Measurements from ENCODE around the gene HABP4.

Gene HABP4

DNA sequence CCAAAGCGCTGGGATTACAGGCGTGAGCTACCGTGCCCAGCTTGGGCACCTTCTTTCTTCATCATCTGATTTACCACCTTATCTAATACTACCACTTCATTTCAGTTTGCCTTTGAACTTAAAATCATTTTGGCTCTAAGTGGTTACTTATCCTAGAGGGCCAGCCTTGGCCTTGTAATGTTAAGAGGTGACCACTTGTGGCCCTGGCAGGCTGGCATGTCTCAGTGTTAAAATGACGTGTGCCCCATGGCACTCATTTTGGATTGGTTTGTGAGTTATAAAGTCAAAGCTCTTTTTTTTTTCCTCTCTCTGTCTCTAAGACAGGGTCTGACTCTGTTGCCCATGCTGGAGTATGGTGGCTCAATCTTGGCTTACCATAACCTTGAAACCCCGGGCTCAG is 17.8 kb downstream of the HABP4 start:
- POLR2A ChIA-PET: no interaction called here
- DNase-seq (ENCODE audit: extremely low spot score): no peak
- CTCF ChIA-PET: no interaction called here
- no peak for TF ChIP-seq FOXK2 (IDR thresholded peaks at IDR 0.05)
- TF ChIP-seq PKNOX1 (IDR thresholded peaks at IDR 0.05): no peak
- TF ChIP-seq SUZ12 (IDR thresholded peaks at IDR 0.05): no peak
- no peak for TF ChIP-seq FOXM1 (IDR thresholded peaks at IDR 0.05; ENCODE audit: borderline replicate concordance)
- TF ChIP-seq SP1 (IDR thresholded peaks at IDR 0.05): no peak
- no peak for TF ChIP-seq ZNF384 (IDR thresholded peaks at IDR 0.05)
- TF ChIP-seq CTBP1 (IDR thresholded peaks at IDR 0.05; ENCODE audit: borderline replicate concordance): no peak
- TF ChIP-seq ARNT (IDR thresholded peaks at IDR 0.05): no peak
- TF ChIP-seq BHLHE40 (IDR thresholded peaks at IDR 0.05; ENCODE audit: borderline replicate concordance): no peak
- TF ChIP-seq LEF1 (IDR thresholded peaks at IDR 0.05; ENCODE audit: borderline replicate concordance): no peak
- no peak for TF ChIP-seq HDGF (IDR thresholded peaks at IDR 0.05; ENCODE audit: borderline replicate concordance)
- TF ChIP-seq NFRKB (IDR thresholded peaks at IDR 0.05): no peak
- no peak for TF ChIP-seq ELF4 (IDR thresholded peaks at IDR 0.05)
- TF ChIP-seq L3MBTL2 (conservative IDR thresholded peaks at IDR 0.05): no peak

DNA sequence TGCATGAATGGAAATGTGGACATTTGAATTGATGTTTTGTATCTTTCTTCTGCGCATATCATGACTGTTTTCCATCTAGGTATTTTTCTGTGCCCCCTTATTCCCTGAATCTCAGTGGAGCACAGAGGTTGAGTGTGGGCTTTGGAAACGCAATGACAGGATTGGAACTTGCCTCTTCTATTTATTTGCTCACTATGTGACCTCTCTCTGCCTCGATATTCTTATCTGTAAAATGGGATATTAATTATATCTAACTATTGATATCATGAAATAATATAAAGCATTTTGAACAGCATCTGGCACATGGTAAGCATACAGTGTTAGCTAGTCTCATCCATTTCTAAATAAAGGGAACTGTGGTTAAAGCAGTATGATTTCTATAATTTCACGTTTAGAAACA is 26.0 kb downstream of the HABP4 start:
- CTCF ChIA-PET: no interaction called here
- TF ChIP-seq LEF1 (IDR thresholded peaks at IDR 0.05; ENCODE audit: borderline replicate concordance) (no peak), PKNOX1 (IDR thresholded peaks at IDR 0.05) (no peak), SP1 (IDR thresholded peaks at IDR 0.05) (no peak), HDGF (IDR thresholded peaks at IDR 0.05; ENCODE audit: borderline replicate concordance) (no peak), FOXA1 (IDR thresholded peaks at IDR 0.05) (no peak), ARNT (IDR thresholded peaks at IDR 0.05) (no peak), ELF4 (IDR thresholded peaks at IDR 0.05) (no peak), ZNF384 (IDR thresholded peaks at IDR 0.05) (no peak), NFRKB (IDR thresholded peaks at IDR 0.05) (no peak), FOXK2 (IDR thresholded peaks at IDR 0.05) (no peak), TARDBP (IDR thresholded peaks at IDR 0.05) (no peak), BHLHE40 (IDR thresholded peaks at IDR 0.05; ENCODE audit: borderline replicate concordance) (no peak), SUZ12 (IDR thresholded peaks at IDR 0.05) (no peak), L3MBTL2 (conservative IDR thresholded peaks at IDR 0.05) (no peak), CTBP1 (IDR thresholded peaks at IDR 0.05; ENCODE audit: borderline replicate concordance) (no peak), FOXM1 (IDR thresholded peaks at IDR 0.05; ENCODE audit: borderline replicate concordance) (no peak)
- POLR2A ChIA-PET: no interaction called here
- no peak for DNase-seq (ENCODE audit: extremely low spot score)

DNA sequence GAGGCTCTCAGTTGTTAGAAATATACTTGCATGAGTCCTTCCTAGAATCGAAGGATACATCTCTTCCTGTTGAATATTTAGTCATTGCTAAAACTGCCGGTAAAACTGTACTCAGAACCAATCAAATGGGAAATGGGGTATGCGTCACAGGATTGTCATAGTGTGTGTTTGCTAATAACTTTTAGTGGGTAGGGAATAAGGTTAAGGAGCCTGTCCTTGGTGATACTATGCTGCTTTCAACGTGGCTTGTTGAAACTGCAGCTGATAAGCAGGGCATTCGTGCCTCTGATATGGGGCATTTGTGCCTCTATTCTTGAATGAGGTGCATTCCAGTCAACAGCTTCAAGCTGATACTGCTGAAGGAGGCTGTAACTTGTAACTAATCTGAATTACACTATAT is 26.6 kb downstream of the HABP4 start:
- POLR2A ChIA-PET: no interaction called here
- no peak for DNase-seq (ENCODE audit: extremely low spot score)
- CTCF ChIA-PET: no interaction called here
- no peak for TF ChIP-seq FOXK2 (IDR thresholded peaks at IDR 0.05)
- TF ChIP-seq HDGF (IDR thresholded peaks at IDR 0.05; ENCODE audit: borderline replicate concordance): no peak
- TF ChIP-seq BHLHE40 (IDR thresholded peaks at IDR 0.05; ENCODE audit: borderline replicate concordance): no peak
- TF ChIP-seq ARNT (IDR thresholded peaks at IDR 0.05): no peak
- no peak for TF ChIP-seq FOXM1 (IDR thresholded peaks at IDR 0.05; ENCODE audit: borderline replicate concordance)
- TF ChIP-seq PKNOX1 (IDR thresholded peaks at IDR 0.05): no peak
- no peak for TF ChIP-seq FOXA1 (IDR thresholded peaks at IDR 0.05)
- no peak for TF ChIP-seq ELF4 (IDR thresholded peaks at IDR 0.05)
- TF ChIP-seq ZNF384 (IDR thresholded peaks at IDR 0.05): no peak
- TF ChIP-seq NFRKB (IDR thresholded peaks at IDR 0.05): no peak
- no peak for TF ChIP-seq L3MBTL2 (conservative IDR thresholded peaks at IDR 0.05)
- TF ChIP-seq CTBP1 (IDR thresholded peaks at IDR 0.05; ENCODE audit: borderline replicate concordance): no peak
- no peak for TF ChIP-seq SUZ12 (IDR thresholded peaks at IDR 0.05)
- TF ChIP-seq LEF1 (IDR thresholded peaks at IDR 0.05; ENCODE audit: borderline replicate concordance): no peak
- no peak for TF ChIP-seq TARDBP (IDR thresholded peaks at IDR 0.05)

GRCh38 chr9:96478829-96479371 is 28.9 kb downstream of the HABP4 start:
- TF ChIP-seq FOXA1 (IDR thresholded peaks at IDR 0.05): no peak
- no peak for TF ChIP-seq BHLHE40 (IDR thresholded peaks at IDR 0.05; ENCODE audit: borderline replicate concordance)
- no peak for TF ChIP-seq SP1 (IDR thresholded peaks at IDR 0.05)
- TF ChIP-seq LEF1 (IDR thresholded peaks at IDR 0.05; ENCODE audit: borderline replicate concordance): no peak
- no peak for TF ChIP-seq ELF4 (IDR thresholded peaks at IDR 0.05)
- TF ChIP-seq ZNF384 (IDR thresholded peaks at IDR 0.05): no peak
- no peak for TF ChIP-seq FOXK2 (IDR thresholded peaks at IDR 0.05)
- no peak for TF ChIP-seq HDGF (IDR thresholded peaks at IDR 0.05; ENCODE audit: borderline replicate concordance)
- no peak for TF ChIP-seq SUZ12 (IDR thresholded peaks at IDR 0.05)
- no peak for TF ChIP-seq L3MBTL2 (conservative IDR thresholded peaks at IDR 0.05)
- no peak for TF ChIP-seq NFRKB (IDR thresholded peaks at IDR 0.05)
- no peak for TF ChIP-seq ARNT (IDR thresholded peaks at IDR 0.05)
- TF ChIP-seq CTBP1 (IDR thresholded peaks at IDR 0.05; ENCODE audit: borderline replicate concordance): no peak
- TF ChIP-seq FOXM1 (IDR thresholded peaks at IDR 0.05; ENCODE audit: borderline replicate concordance): no peak
- TF ChIP-seq TARDBP (IDR thresholded peaks at IDR 0.05): no peak
- no peak for TF ChIP-seq PKNOX1 (IDR thresholded peaks at IDR 0.05)
- CTCF ChIA-PET: interaction anchor here (0.7 kb wide), 1 partner anchor 16 kb away, joined by 3 read pairs; no protein-coding TSS in a partner anchor
- POLR2A ChIA-PET: no interaction called here
- DNase-seq (ENCODE audit: extremely low spot score): no peak

GRCh38 chr9:96480736-96481135 is 30.8 kb downstream of the HABP4 start:
- ChIA-PET CTCF (no interaction called here), POLR2A (no interaction called here)
- no peak for TF ChIP-seq SP1 (IDR thresholded peaks at IDR 0.05)
- TF ChIP-seq SUZ12 (IDR thresholded peaks at IDR 0.05): no peak
- no peak for TF ChIP-seq FOXK2 (IDR thresholded peaks at IDR 0.05)
- no peak for TF ChIP-seq ELF4 (IDR thresholded peaks at IDR 0.05)
- no peak for TF ChIP-seq BHLHE40 (IDR thresholded peaks at IDR 0.05; ENCODE audit: borderline replicate concordance)
- TF ChIP-seq HDGF (IDR thresholded peaks at IDR 0.05; ENCODE audit: borderline replicate concordance): no peak
- no peak for TF ChIP-seq ARNT (IDR thresholded peaks at IDR 0.05)
- TF ChIP-seq TARDBP (IDR thresholded peaks at IDR 0.05): no peak
- TF ChIP-seq ZNF384 (IDR thresholded peaks at IDR 0.05): no peak
- no peak for TF ChIP-seq NFRKB (IDR thresholded peaks at IDR 0.05)
- no peak for TF ChIP-seq PKNOX1 (IDR thresholded peaks at IDR 0.05)
- TF ChIP-seq CTBP1 (IDR thresholded peaks at IDR 0.05; ENCODE audit: borderline replicate concordance): no peak
- no peak for DNase-seq (ENCODE audit: extremely low spot score)

Data from HEK293T (cell line).